Measurements from ENCODE around the gene PLET1.
A peak's percentile ranks its signal among the peaks of the same experiment; 100 is the strongest.

PLET1 gene

GRCh38 chr11:112228706-112229105 is 32.0 kb downstream of the PLET1 start:
- H3K27ac ChIP-seq (ENCODE audit: low read depth, low read length, poor library complexity, severe bottlenecking): no peak overlapping the region
- peaks cover 17% of the 10 kb centered on the region for H3K4me1 ChIP-seq (ENCODE audit: insufficient read depth, low read length, severe bottlenecking)
- peaks cover 43% of the 10 kb centered on the region for H3K36me3 ChIP-seq (ENCODE audit: insufficient read depth, low read length)
- no peaks in the 10 kb centered on the region for H3K9me3 ChIP-seq (ENCODE audit: low read length)
- TF ChIP-seq EZH2 (IDR thresholded peaks at IDR 0.05; ENCODE audit: borderline replicate concordance, low read length): no peak
- TF ChIP-seq, protein P1, sequence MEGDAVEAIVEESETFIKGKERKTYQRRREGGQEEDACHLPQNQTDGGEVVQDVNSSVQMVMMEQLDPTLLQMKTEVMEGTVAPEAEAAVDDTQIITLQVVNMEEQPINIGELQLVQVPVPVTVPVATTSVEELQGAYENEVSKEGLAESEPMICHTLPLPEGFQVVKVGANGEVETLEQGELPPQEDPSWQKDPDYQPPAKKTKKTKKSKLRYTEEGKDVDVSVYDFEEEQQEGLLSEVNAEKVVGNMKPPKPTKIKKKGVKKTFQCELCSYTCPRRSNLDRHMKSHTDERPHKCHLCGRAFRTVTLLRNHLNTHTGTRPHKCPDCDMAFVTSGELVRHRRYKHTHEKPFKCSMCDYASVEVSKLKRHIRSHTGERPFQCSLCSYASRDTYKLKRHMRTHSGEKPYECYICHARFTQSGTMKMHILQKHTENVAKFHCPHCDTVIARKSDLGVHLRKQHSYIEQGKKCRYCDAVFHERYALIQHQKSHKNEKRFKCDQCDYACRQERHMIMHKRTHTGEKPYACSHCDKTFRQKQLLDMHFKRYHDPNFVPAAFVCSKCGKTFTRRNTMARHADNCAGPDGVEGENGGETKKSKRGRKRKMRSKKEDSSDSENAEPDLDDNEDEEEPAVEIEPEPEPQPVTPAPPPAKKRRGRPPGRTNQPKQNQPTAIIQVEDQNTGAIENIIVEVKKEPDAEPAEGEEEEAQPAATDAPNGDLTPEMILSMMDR (IDR thresholded peaks at IDR 0.05; ENCODE audit: low read length): no peak
- no peak overlapping the region for H3K4me3 ChIP-seq (ENCODE audit: low read depth, low read length, poor library complexity, severe bottlenecking)
- H3K79me2 ChIP-seq (ENCODE audit: insufficient read depth, low read length): peaks cover 14% of the 10 kb centered on the region
- H4K20me1 ChIP-seq (ENCODE audit: insufficient read depth, low read length): no peaks in the 10 kb centered on the region
- no peak overlapping the region for H3K9ac ChIP-seq (ENCODE audit: low read length)
- H2AFZ ChIP-seq (ENCODE audit: low read length): no peak overlapping the region
- no peak overlapping the region for H3K4me2 ChIP-seq (ENCODE audit: low read length)
- H3K9me2 ChIP-seq (ENCODE audit: low read depth, low read length): no peaks in the 10 kb centered on the region
- H3K27me3 ChIP-seq (ENCODE audit: insufficient read depth, low read length): no peaks in the 10 kb centered on the region
- H3F3A ChIP-seq (ENCODE audit: insufficient read depth, low read length): no peaks in the 10 kb centered on the region

DNA sequence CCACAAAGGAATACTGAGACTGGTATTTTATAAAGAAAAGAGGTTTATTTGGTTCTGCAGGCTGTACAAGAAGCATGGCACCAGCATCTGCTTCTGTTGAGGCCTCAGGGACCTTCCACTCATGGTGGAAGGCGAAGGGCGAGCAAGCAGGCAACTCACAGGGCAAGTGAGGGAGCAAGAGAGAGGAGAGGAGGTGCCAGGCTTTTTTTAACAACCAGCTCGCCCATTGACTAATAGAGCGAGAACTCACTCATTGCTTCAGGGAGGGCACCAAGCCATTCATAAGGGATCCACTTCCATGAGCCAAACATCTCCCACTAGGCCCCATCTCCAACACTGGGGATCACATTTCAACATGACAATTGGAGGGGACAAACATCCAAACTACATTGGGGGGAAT is 33.2 kb downstream of the PLET1 start:
- Histone ChIP-seq H4K20me1 (ENCODE audit: insufficient read depth, low read length) (no peaks in the 10 kb centered on the region), H3K36me3 (ENCODE audit: insufficient read depth, low read length) (peaks cover 31% of the 10 kb centered on the region; the same call in 1 of the 2 replicates), H2AFZ (ENCODE audit: low read length) (no peak overlapping the region), H3K27me3 (ENCODE audit: insufficient read depth, low read length) (no peaks in the 10 kb centered on the region), H3K9me3 (ENCODE audit: low read length) (no peaks in the 10 kb centered on the region), H3K4me2 (ENCODE audit: low read length) (peak overlapping the region; percentile 83), H3K4me1 (ENCODE audit: insufficient read depth, low read length, severe bottlenecking) (peaks cover 17% of the 10 kb centered on the region), H3K9ac (ENCODE audit: low read length) (peak overlapping the region; percentile 83), H3F3A (ENCODE audit: insufficient read depth, low read length) (no peaks in the 10 kb centered on the region), H3K79me2 (ENCODE audit: insufficient read depth, low read length) (peaks cover 14% of the 10 kb centered on the region), H3K27ac (ENCODE audit: low read depth, low read length, poor library complexity, severe bottlenecking) (no peak overlapping the region), H3K4me3 (ENCODE audit: low read depth, low read length, poor library complexity, severe bottlenecking) (peak overlapping the region; percentile 71), H3K9me2 (ENCODE audit: low read depth, low read length) (no peaks in the 10 kb centered on the region)
- no peak for TF ChIP-seq EZH2 (IDR thresholded peaks at IDR 0.05; ENCODE audit: borderline replicate concordance, low read length)
- TF ChIP-seq, protein P1 (IDR thresholded peaks at IDR 0.05; ENCODE audit: low read length): no peak

GRCh38 chr11:112226831-112227401 is 33.7 kb downstream of the PLET1 start:
- Histone ChIP-seq H3K9ac (ENCODE audit: low read length) (peak overlapping the region; percentile 83), H2AFZ (ENCODE audit: low read length) (0 out of 2 replicates have a peak overlapping the region, but pooled peaks have one; percentile 10), H3K27ac (ENCODE audit: low read depth, low read length, poor library complexity, severe bottlenecking) (peak overlapping the region; percentile 41), H3K36me3 (ENCODE audit: insufficient read depth, low read length) (peaks cover 31% of the 10 kb centered on the region; the same call in 1 of the 2 replicates), H3K4me2 (ENCODE audit: low read length) (peak overlapping the region; percentile 83), H3K4me3 (ENCODE audit: low read depth, low read length, poor library complexity, severe bottlenecking) (peak overlapping the region; percentile 71), H4K20me1 (ENCODE audit: insufficient read depth, low read length) (no peaks in the 10 kb centered on the region), H3K4me1 (ENCODE audit: insufficient read depth, low read length, severe bottlenecking) (peaks cover 17% of the 10 kb centered on the region), H3K79me2 (ENCODE audit: insufficient read depth, low read length) (peaks cover 14% of the 10 kb centered on the region), H3K27me3 (ENCODE audit: insufficient read depth, low read length) (no peaks in the 10 kb centered on the region), H3K9me3 (ENCODE audit: low read length) (no peaks in the 10 kb centered on the region), H3F3A (ENCODE audit: insufficient read depth, low read length) (no peaks in the 10 kb centered on the region), H3K9me2 (ENCODE audit: low read depth, low read length) (no peaks in the 10 kb centered on the region)
- TF ChIP-seq, protein P1 (IDR thresholded peaks at IDR 0.05; ENCODE audit: low read length): 0 out of 2 replicates have a peak, but pooled peaks have one; percentile 5
- TF ChIP-seq EZH2 (IDR thresholded peaks at IDR 0.05; ENCODE audit: borderline replicate concordance, low read length): no peak
